Measurements from ENCODE around the gene ANKUB1. TPM values are rescaled to one million over a fixed set of nuclear protein-coding genes. Genes with fewer than 3 reads are reported as not detected.

The ANKUB1 gene
- total and polyA plus RNA-seq, 2 experiments from 2014 or later, result not detected

DNA sequence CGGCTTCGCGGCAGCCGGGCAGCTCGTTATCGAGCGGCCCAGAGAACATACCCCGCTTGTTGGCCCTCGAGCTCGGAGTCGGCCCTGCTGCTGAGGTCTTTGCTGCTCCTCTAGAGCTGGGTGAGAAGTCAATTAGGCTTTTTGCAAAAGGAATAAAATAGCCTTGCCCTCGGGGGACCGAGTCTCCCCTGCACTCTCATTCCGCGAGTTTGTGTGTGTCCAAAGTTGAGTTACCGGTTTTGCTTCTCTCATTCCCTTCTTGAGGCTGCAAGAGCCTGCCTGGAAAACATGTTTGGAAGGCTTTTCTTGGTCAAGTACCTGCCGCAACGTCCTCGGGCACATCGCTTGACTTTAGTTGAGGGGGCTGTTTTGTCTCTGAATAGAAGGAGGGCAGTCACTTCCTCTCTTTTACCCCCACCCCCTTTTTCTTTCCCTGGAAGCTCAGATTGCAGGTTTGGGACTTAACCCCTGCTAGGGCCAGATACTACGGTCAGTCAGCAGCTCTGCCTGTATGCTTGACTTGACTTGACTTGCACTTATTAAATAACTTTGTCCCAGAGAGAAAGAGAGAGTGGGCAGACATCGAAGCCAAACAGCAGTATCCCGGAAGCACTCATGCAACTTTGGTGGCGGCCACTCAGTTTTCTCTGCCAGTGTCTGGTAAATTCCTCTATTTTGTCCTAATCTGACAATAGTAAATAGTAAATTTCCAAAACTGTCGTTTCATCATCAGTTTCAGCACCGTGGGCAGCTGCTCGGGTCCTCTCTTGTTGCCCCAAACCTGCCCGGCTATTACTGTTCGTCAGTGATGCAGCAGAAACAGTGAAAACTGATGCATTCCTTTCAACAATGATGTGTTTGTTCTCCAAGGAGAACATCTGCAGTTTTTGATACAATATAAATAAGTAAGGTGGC lies 21.3 kb upstream of the ANKUB1 start:
- Histone ChIP-seq H3K36me3 (replicated peaks; ENCODE audit: insufficient read depth, low read depth) (no peaks in the 10 kb centered on the region), H3K27ac (peak overlapping the region; percentile 97), H3K4me3 (peak overlapping the region; percentile 67), H2AFZ (peak overlapping the region; percentile 74), H3K9me3 (ENCODE audit: low read depth) (no peaks in the 10 kb centered on the region), H3K9me2 (replicated peaks; ENCODE audit: insufficient read depth) (no peaks in the 10 kb centered on the region), H3K27me3 (no peaks in the 10 kb centered on the region), H3K79me2 (peaks cover 48% of the 10 kb centered on the region), H3K4me2 (peak overlapping the region; percentile 86), H3K4me1 (ENCODE audit: insufficient read depth) (peaks cover 21% of the 10 kb centered on the region), H4K20me1 (ENCODE audit: insufficient read depth, poor library complexity, severe bottlenecking) (peaks cover 30% of the 10 kb centered on the region)
- peak; percentile 47 for DNase-seq (ENCODE audit: low spot score)
- TF ChIP-seq EZH2phosphoT487 (IDR thresholded peaks at IDR 0.05; ENCODE audit: low read depth, severe bottlenecking, unreplicated experiment) (no peak), EZH2 (IDR thresholded peaks at IDR 0.05; ENCODE audit: borderline replicate concordance) (no peak)
- TF ChIP-seq, protein P1, sequence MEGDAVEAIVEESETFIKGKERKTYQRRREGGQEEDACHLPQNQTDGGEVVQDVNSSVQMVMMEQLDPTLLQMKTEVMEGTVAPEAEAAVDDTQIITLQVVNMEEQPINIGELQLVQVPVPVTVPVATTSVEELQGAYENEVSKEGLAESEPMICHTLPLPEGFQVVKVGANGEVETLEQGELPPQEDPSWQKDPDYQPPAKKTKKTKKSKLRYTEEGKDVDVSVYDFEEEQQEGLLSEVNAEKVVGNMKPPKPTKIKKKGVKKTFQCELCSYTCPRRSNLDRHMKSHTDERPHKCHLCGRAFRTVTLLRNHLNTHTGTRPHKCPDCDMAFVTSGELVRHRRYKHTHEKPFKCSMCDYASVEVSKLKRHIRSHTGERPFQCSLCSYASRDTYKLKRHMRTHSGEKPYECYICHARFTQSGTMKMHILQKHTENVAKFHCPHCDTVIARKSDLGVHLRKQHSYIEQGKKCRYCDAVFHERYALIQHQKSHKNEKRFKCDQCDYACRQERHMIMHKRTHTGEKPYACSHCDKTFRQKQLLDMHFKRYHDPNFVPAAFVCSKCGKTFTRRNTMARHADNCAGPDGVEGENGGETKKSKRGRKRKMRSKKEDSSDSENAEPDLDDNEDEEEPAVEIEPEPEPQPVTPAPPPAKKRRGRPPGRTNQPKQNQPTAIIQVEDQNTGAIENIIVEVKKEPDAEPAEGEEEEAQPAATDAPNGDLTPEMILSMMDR (IDR thresholded peaks at IDR 0.05; ENCODE audit: poor library complexity), result no peak
- under 1% methylated on average over 29 of the region's 29 CpGs for WGBS (ENCODE audit: low lambda C conversion rate, missing lambda C conversion rate)

DNA sequence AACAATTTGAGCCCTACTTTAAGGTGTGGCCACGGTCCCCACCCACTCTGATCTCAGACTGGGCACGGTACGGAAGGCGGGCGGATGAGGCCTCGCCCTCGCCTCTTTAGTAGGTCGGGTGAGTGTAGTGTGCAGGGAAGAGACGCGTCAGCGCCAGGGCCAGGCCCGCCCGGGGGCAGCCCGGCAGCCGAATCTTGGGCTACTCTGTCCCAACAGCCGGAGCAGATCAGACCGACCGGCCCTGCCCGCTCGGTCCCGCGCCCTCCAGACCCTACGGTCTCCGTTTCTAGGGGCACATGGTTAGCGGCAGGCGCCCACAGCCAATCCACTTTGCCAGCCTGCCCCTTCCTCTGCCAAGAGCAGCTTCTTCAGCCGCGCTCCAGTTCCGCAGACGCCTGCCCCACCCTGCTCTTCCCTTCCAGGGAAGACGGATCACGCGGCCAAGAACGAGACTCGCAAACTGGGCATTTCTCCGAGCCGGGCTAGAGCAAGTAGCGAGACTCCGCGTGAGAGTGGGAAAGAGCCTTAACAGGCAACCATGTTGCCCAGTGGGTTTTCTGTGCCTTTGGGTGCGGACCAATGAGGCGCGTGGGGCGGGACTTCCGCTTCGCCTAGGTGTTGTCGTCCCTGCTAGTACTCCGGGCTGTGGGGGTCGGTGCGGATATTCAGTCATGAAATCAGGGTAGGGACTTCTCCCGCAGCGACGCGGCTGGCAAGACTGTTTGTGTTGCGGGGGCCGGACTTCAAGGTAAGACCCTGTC lies 20.4 kb upstream of the ANKUB1 start, which contains the start of gene RNF13:
Gene RNF13 (plus strand): TSS at position 610 of the 761 bp plus-strand sequence. CDS start 32,812 bp downstream, outside the sequence.
- peak within 1 kb of the TSS; percentile 86 for H3K4me2 ChIP-seq
- H3K9me3 ChIP-seq (ENCODE audit: low read depth), result no peaks in the 10 kb centered on the region
- H3K4me3 ChIP-seq, result peak within 1 kb of the TSS; percentile 67
- 1% methylated on average over 56 of the region's 56 CpGs for WGBS (ENCODE audit: low lambda C conversion rate, missing lambda C conversion rate)
- peaks cover 26% of the 10 kb centered on the region for H4K20me1 ChIP-seq (ENCODE audit: insufficient read depth, poor library complexity, severe bottlenecking)
- peaks cover 21% of the 10 kb centered on the region for H3K4me1 ChIP-seq (ENCODE audit: insufficient read depth)
- H3K9me2 ChIP-seq (replicated peaks; ENCODE audit: insufficient read depth), result no peaks in the 10 kb centered on the region
- peak within 1 kb of the TSS; percentile 74 for H2AFZ ChIP-seq
- H3K27ac ChIP-seq, result peak within 1 kb of the TSS; percentile 97
- no peaks in the 10 kb centered on the region for H3K27me3 ChIP-seq
- peak; percentile 95 for DNase-seq (ENCODE audit: low spot score)
- H3K79me2 ChIP-seq, result peaks cover 39% of the 10 kb centered on the region
- no peaks in the 10 kb centered on the region for H3K36me3 ChIP-seq (replicated peaks; ENCODE audit: insufficient read depth, low read depth)
- TF ChIP-seq, protein P1 (IDR thresholded peaks at IDR 0.05; ENCODE audit: poor library complexity), result no peak
- TF ChIP-seq EZH2phosphoT487 (IDR thresholded peaks at IDR 0.05; ENCODE audit: low read depth, severe bottlenecking, unreplicated experiment) (no peak), EZH2 (IDR thresholded peaks at IDR 0.05; ENCODE audit: borderline replicate concordance) (no peak)

DNA sequence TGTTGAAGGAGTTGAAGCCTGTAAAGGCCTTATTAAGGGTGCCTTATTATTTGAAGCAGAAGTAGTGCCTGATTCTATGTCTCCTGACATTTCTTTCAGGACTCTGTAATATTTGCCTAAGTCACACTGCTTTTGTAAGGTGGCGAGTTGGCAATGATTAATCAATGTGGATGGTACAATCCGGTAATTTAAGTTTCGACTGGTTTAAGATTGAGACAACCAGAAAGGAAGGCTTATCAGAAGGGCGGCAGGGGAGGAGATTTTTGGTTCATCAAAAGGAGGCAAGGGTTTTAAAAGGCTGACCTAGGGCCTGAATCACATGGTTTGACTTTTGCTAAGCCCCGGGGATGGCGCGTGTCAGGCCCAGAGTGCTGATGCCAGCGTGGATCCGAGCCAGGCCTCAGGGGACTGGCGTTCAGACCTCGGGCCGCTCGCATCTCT lies 19.8 kb upstream of the ANKUB1 start:
- no peak for DNase-seq (ENCODE audit: low spot score)
- H3K36me3 ChIP-seq (replicated peaks; ENCODE audit: insufficient read depth, low read depth), result no peaks in the 10 kb centered on the region

More for the DNA sequence above, 19.8 kb upstream of the ANKUB1 start:
- H3K27ac ChIP-seq, result peak overlapping the region; percentile 97
- H2AFZ ChIP-seq, result peak overlapping the region; percentile 63
- H3K27me3 ChIP-seq, result no peaks in the 10 kb centered on the region
- H3K4me3 ChIP-seq, result peak overlapping the region; percentile 67
- 24% methylated on average over 13 of the region's 13 CpGs for WGBS (ENCODE audit: low lambda C conversion rate, missing lambda C conversion rate)
- TF ChIP-seq EZH2phosphoT487 (IDR thresholded peaks at IDR 0.05; ENCODE audit: low read depth, severe bottlenecking, unreplicated experiment) (no peak), EZH2 (IDR thresholded peaks at IDR 0.05; ENCODE audit: borderline replicate concordance) (no peak)
- TF ChIP-seq, protein P1 (IDR thresholded peaks at IDR 0.05; ENCODE audit: poor library complexity), result no peak
- H3K9me3 ChIP-seq (ENCODE audit: low read depth), result no peaks in the 10 kb centered on the region
- peak overlapping the region; percentile 86 for H3K4me2 ChIP-seq
- H3K4me1 ChIP-seq (ENCODE audit: insufficient read depth), result peaks cover 21% of the 10 kb centered on the region
- H3K9me2 ChIP-seq (replicated peaks; ENCODE audit: insufficient read depth), result no peaks in the 10 kb centered on the region
- peaks cover 33% of the 10 kb centered on the region for H3K79me2 ChIP-seq
- H4K20me1 ChIP-seq (ENCODE audit: insufficient read depth, poor library complexity, severe bottlenecking), result peaks cover 20% of the 10 kb centered on the region

All from hepatocyte (in vitro differentiated cells).